ENCODE measurements around the gene CLIP4.

The CLIP4 gene

DNA sequence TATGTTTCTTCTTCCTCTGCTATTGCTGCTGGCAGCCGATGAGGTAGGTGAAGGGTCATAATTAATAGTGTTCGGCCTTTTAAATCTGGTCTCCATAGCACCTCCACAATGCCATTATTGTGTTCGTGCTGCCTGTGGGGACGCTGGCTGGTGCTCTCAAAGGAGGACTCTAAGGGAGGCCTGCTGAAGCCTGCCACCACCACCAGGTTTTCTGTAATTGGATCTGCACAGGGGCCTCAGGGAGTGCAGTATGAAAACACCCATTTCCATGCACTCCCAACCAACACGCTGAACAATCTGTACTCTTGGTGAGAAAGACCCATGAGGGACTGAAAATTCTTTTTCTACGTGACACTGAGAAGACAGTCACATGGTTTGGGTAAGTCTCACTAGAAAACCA, 17.6 kb upstream of the CLIP4 start:
- H3K36me3 ChIP-seq (ENCODE audit: insufficient read depth) = no peaks in the 10 kb centered on the region
- H3K4me2 ChIP-seq = no peak overlapping the region
- no peaks in the 10 kb centered on the region for H3K79me2 ChIP-seq (ENCODE audit: insufficient read depth, low read depth)
- H3K27me3 ChIP-seq (ENCODE audit: insufficient read depth, low read depth) = no peaks in the 10 kb centered on the region
- no peak overlapping the region for H3K9ac ChIP-seq
- no peak overlapping the region for H2AFZ ChIP-seq (ENCODE audit: low read depth)
- no peaks in the 10 kb centered on the region for H4K20me1 ChIP-seq (ENCODE audit: insufficient read depth)
- no peak overlapping the region for H3K27ac ChIP-seq
- TF ChIP-seq CTCF (conservative IDR thresholded peaks at IDR 0.05; ENCODE audit: low read depth, low read length) = no peak
- no peaks in the 10 kb centered on the region for H3K4me1 ChIP-seq (ENCODE audit: low read depth, poor library complexity, severe bottlenecking)
- H3K4me3 ChIP-seq (IDR thresholded peaks at IDR 0.05; ENCODE audit: insufficient read depth, low read depth, low read length) = no peak overlapping the region

DNA sequence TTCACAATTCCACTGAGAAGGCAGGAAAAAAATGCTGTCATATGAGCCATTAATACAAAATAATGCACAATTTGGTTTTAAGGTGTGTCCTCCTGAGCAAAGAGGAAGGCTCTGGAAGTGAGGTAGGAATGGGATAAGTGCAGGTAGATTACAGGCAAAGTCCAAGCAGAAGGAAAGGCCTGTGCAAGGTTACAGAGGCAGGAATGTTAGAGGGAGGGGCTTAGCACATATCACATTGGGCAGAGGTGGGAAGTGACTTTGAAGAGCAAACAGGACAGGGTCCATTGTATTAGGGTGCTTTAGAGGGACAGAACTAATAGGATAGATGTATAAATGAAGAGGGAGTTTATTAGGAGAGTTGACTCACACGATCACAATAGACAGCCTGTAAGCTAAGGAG, 14.7 kb upstream of the CLIP4 start:
- Histone ChIP-seq H3K4me1 (ENCODE audit: low read depth, poor library complexity, severe bottlenecking) (no peaks in the 10 kb centered on the region), H3K4me2 (no peak overlapping the region), H3K79me2 (ENCODE audit: insufficient read depth, low read depth) (no peaks in the 10 kb centered on the region), H3K27ac (no peak overlapping the region), H3K9ac (no peak overlapping the region), H2AFZ (ENCODE audit: low read depth) (no peak overlapping the region), H3K27me3 (ENCODE audit: insufficient read depth, low read depth) (no peaks in the 10 kb centered on the region), H3K4me3 (IDR thresholded peaks at IDR 0.05; ENCODE audit: insufficient read depth, low read depth, low read length) (no peak overlapping the region), H4K20me1 (ENCODE audit: insufficient read depth) (no peaks in the 10 kb centered on the region), H3K36me3 (ENCODE audit: insufficient read depth) (no peaks in the 10 kb centered on the region)
- TF ChIP-seq CTCF (conservative IDR thresholded peaks at IDR 0.05; ENCODE audit: low read depth, low read length) = no peak

DNA sequence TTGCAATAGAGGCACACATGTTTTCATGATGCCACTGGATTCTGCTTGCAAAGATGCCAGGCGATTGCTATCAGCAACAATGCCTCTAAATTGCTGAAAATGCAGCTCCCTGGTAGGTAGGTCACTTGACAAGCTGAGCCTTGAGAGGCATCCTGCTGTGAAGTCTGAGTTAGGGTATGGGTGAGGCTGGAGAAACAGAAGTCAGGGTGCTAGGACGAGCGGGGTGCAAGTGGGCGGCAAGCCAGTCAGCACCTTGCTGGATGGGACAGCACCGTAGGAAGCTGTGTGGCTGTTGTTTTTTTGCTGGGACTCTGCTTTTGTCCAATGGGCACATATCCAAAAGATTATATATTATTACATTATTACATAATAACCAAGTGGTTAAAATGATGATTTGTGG, 10.5 kb upstream of the CLIP4 start:
- TF ChIP-seq CTCF (conservative IDR thresholded peaks at IDR 0.05; ENCODE audit: low read depth, low read length) = no peak

GRCh38 chr2:29105375-29105774, 9.8 kb upstream of the CLIP4 start:
- Histone ChIP-seq H3K27ac (no peak overlapping the region), H2AFZ (ENCODE audit: low read depth) (no peak overlapping the region), H3K9ac (no peak overlapping the region)

More for the DNA sequence above, 10.5 kb upstream of the CLIP4 start:
- Histone ChIP-seq H2AFZ (ENCODE audit: low read depth) (no peak overlapping the region), H4K20me1 (ENCODE audit: insufficient read depth) (no peaks in the 10 kb centered on the region), H3K36me3 (ENCODE audit: insufficient read depth) (no peaks in the 10 kb centered on the region), H3K9ac (no peak overlapping the region), H3K79me2 (ENCODE audit: insufficient read depth, low read depth) (no peaks in the 10 kb centered on the region), H3K4me1 (ENCODE audit: low read depth, poor library complexity, severe bottlenecking) (no peaks in the 10 kb centered on the region), H3K27ac (no peak overlapping the region), H3K27me3 (ENCODE audit: insufficient read depth, low read depth) (no peaks in the 10 kb centered on the region), H3K4me2 (no peak overlapping the region), H3K4me3 (IDR thresholded peaks at IDR 0.05; ENCODE audit: insufficient read depth, low read depth, low read length) (no peak overlapping the region)

More at GRCh38 chr2:29105375-29105774, 9.8 kb upstream of the CLIP4 start:
- Histone ChIP-seq H4K20me1 (ENCODE audit: insufficient read depth) (no peaks in the 10 kb centered on the region), H3K36me3 (ENCODE audit: insufficient read depth) (no peaks in the 10 kb centered on the region), H3K4me3 (IDR thresholded peaks at IDR 0.05; ENCODE audit: insufficient read depth, low read depth, low read length) (no peak overlapping the region), H3K4me2 (no peak overlapping the region), H3K27me3 (ENCODE audit: insufficient read depth, low read depth) (no peaks in the 10 kb centered on the region), H3K79me2 (ENCODE audit: insufficient read depth, low read depth) (no peaks in the 10 kb centered on the region), H3K4me1 (ENCODE audit: low read depth, poor library complexity, severe bottlenecking) (no peaks in the 10 kb centered on the region)
- no peak for TF ChIP-seq CTCF (conservative IDR thresholded peaks at IDR 0.05; ENCODE audit: low read depth, low read length)

All from KMS-11 (cell line).